Testis (tissue), 3 donors: ENCODE results near the gene TCF23. TPM values are rescaled to one million over a fixed set of nuclear protein-coding genes. Genes with fewer than 3 reads are reported as not detected.

Experiments used
- DNase-seq: peaks from one replicate; pipeline ENCODE4 v3.0.0-alpha.2; 2019
- H3K27ac ChIP-seq, 2 donors: fragments of 200-600 bp; sonication (generic); one replicate each; pipeline ENCODE4 v1.5.1; 2019
- H3K27me3 ChIP-seq: fragments of 200-600 bp; sonication (generic); one replicate; pipeline ENCODE4 v1.5.1; 2019
- H3K36me3 ChIP-seq: fragments of 200-600 bp; sonication (generic); one replicate; pipeline ENCODE4 v1.5.1; 2017; ENCODE audit warnings: low read depth; ENCODE audit errors: missing control alignments
- H3K4me1 ChIP-seq: fragments of 200-600 bp; sonication (generic); one replicate; pipeline ENCODE4 v1.5.1; 2019
- H3K4me3 ChIP-seq, 2 donors: fragments of 200-600 bp; sonication (generic); one replicate each; pipeline ENCODE4 v1.5.1; 2017 to 2019
- H3K9me3 ChIP-seq: fragments of 200-600 bp; sonication (generic); one replicate; pipeline ENCODE4 v1.5.1; 2017
- POLR2A ChIP-seq: fragments of 450-650 bp; IDR thresholded peaks from one replicate; pipeline ENCODE4 v1.6.1; 2017; ENCODE audit warnings: antibody characterized with exemption, mild to moderate bottlenecking, moderate library complexity
- WGBS, 2 donors: methylation state at CpG; one replicate each; pipeline ENCODE4 v1.1.5; 2018; 5-methylcytosine and 5-hydroxymethylcytosine counted together
- intact Hi-C: fragments of 100-400 bp; cut with DNase I; formaldehyde crosslinking; loops from one replicate; pipeline ENCODE4 v1.15.1; 2023; ENCODE audit warnings: low total_unique reads
- polyA plus RNA-seq: library from polyadenylated mRNA; stranded (reverse); fragments of 350-450 nt; fragmentation: Illumina TruSeq; extraction: RNeasy Lipid Tissue Mini Kit (QIAGEN cat#74804); gene quantifications from one replicate; pipeline ENCODE4 v1.2.3, GENCODE V29; 2014; ENCODE audit warnings: low read depth, low replicate concordance; ENCODE audit not compliant: insufficient read depth
- total RNA-seq, 2 donors: library from RNA; depleted of rRNA; stranded (reverse); fragments of >200 nt; gene quantifications; one replicate each; pipeline ENCODE4 v1.2.3, GENCODE V29; 2016
- TF ChIP-seq, protein P1 (sequence below), 3 experiments: fragments of 450-650 bp in 2 of 3; fragments of 200-600 bp in 1 of 3; sonication (generic) in 1 of 3; IDR thresholded peaks; one replicate each; pipeline ENCODE4 v1.5.1; 2016 to 2019; ENCODE audit warnings: antibody characterized with exemption in 3 of 3, mild to moderate bottlenecking in 2 of 3, moderate library complexity in 1 of 3

Gene TCF23
- total and polyA plus RNA-seq, 3 donors from 2014 or later: 5.5 to 6.7 (median 6.6) TPM

DNA sequence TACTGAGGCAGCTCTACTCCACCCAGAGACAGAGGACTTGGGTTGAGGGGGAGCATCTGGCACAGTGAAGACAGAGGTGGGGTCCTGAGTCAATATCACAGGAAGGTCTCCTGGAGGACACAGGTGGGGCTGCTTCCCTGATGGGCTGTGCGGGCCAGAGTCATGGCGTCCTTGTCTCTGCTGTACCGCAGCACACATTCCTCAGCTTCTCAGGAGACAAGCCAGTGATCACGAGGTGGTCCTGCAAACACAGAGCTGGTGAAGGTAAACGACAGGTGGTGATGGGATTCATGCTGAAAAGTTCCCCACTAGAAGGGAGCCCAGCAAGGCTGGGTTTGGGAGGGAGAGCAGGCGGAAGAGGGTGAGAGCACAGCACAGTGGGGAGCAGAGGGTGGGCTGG, 9.7 kb downstream of the TCF23 start:
- intact Hi-C loops: no loop called here
- Histone ChIP-seq H3K36me3 (no peaks in the 10 kb centered on the region), H3K4me3 (no peak overlapping the region), H3K9me3 (no peaks in the 10 kb centered on the region), H3K4me1 (peaks cover 19% of the 10 kb centered on the region), H3K27ac (no peak overlapping the region), H3K27me3 (no peaks in the 10 kb centered on the region)
- DNase-seq: no peak
- no peak for TF ChIP-seq POLR2A
- TF ChIP-seq, protein P1, sequence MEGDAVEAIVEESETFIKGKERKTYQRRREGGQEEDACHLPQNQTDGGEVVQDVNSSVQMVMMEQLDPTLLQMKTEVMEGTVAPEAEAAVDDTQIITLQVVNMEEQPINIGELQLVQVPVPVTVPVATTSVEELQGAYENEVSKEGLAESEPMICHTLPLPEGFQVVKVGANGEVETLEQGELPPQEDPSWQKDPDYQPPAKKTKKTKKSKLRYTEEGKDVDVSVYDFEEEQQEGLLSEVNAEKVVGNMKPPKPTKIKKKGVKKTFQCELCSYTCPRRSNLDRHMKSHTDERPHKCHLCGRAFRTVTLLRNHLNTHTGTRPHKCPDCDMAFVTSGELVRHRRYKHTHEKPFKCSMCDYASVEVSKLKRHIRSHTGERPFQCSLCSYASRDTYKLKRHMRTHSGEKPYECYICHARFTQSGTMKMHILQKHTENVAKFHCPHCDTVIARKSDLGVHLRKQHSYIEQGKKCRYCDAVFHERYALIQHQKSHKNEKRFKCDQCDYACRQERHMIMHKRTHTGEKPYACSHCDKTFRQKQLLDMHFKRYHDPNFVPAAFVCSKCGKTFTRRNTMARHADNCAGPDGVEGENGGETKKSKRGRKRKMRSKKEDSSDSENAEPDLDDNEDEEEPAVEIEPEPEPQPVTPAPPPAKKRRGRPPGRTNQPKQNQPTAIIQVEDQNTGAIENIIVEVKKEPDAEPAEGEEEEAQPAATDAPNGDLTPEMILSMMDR (IDR thresholded peaks at IDR 0.05): no peak
- 84 to 86% methylated on average over 5 to 6 of the region's 6 CpGs for WGBS, 2 donors

DNA sequence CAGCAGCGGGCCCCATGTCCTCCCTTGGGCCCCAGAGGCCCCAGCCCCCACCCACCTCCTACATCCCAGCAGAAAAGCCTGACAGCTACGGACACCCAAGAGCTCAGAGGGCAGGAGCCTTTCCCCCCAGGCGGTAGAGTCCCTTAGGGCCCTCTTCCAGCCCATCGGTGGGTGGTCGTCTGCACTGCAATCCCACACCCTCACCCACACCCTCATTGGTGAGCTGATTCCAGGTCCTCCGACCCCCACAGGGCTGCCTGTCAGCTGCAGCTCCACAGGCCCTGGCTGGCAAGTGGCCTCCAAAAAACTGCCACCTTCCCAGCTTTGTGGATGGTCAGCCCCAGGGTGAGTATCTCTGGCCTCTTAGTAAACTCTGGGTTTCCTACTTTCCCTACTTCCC, 10.5 kb downstream of the TCF23 start:
- Histone ChIP-seq H3K27ac (no peak overlapping the region), H3K4me3 (no peak overlapping the region), H3K27me3 (no peaks in the 10 kb centered on the region), H3K4me1 (peaks cover 18% of the 10 kb centered on the region), H3K9me3 (no peaks in the 10 kb centered on the region), H3K36me3 (no peaks in the 10 kb centered on the region)
- 50 to 65% methylated on average over 2 to 6 of the region's 6 CpGs for WGBS, 2 donors
- TF ChIP-seq POLR2A: no peak
- TF ChIP-seq, protein P1 (IDR thresholded peaks at IDR 0.05): no peak
- DNase-seq: no peak
- intact Hi-C loops: no loop called here

DNA sequence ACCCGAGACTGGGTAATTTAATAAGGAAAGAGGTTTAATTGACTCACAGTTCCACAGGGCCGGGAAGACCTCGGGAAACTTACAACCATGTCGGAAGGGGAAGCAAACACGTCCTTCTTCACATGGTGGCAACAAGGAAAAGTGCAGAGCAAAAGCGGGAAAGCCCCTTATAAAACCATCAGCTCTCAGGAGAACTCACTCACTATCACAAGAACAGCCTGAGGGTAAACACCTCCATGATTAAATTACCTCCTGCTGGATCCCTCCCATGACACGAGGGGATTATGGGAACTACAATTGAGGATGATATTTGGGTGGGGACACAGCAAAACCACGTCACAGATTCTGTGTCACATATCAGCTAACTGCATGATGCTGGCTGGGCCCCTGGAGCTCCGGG, 11.4 kb downstream of the TCF23 start:
- Histone ChIP-seq H3K4me1 (peaks cover 9% of the 10 kb centered on the region), H3K27ac (no peak overlapping the region), H3K27me3 (no peaks in the 10 kb centered on the region), H3K36me3 (no peaks in the 10 kb centered on the region), H3K9me3 (no peaks in the 10 kb centered on the region), H3K4me3 (no peak overlapping the region)
- intact Hi-C loops: no loop called here
- 86 to 90% methylated on average over 9 of the region's 9 CpGs for WGBS, 2 donors
- DNase-seq: no peak
- no peak for TF ChIP-seq POLR2A
- TF ChIP-seq, protein P1 (IDR thresholded peaks at IDR 0.05): no peak

DNA sequence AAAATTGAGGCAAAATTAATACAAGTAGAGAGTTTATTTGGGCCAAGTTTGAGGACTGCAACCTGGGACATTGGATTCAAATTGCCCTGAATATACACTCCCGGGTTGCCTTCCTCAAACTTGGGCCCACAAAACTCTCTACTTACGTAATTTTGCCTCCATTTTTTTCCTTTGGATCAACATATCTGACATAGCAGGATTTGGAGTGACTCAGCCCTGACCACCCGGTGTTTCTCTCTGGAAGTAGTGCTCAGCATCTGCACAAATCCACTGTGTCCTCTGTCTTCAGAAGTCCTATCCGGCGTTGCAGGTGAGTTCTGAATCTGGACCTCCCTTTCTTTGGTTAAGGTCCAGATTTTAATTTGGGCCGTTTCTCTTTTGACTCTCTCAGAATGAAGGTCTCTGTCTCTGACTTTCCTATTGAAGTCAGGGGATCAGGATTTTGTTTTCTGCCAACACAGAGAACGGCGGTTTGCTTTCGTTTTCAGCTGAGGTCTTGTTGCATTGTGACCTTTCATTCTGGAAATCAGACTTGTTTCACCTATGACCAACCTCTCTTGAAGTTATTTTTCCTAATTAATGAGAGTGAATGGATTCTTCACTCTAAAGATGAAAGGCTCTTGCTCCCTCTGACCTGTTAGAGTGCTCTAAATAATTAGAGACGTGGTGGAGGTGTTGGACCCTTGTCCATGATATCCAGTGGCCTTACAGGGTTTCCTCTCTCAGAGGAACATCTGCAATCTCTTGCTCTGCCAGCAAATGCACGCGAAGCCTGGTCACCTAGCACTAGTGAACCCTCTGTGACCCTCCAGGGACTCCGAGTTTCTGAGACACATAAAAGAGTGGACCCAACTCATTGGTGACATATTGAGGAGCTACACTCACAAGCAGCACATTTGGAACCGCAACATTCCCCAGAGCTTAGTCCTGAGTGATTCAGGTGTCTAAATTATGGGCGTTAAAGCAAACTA, 13.6 kb downstream of the TCF23 start:
- no peak overlapping the region for H3K27ac ChIP-seq
- 77 to 81% methylated on average over 15 of the region's 15 CpGs for WGBS, 2 donors
- H3K36me3 ChIP-seq: no peaks in the 10 kb centered on the region
- H3K27me3 ChIP-seq: no peaks in the 10 kb centered on the region
- no peak overlapping the region for H3K4me3 ChIP-seq
- H3K4me1 ChIP-seq: peaks cover 6% of the 10 kb centered on the region
- intact Hi-C loops: no loop called here
- H3K9me3 ChIP-seq: no peaks in the 10 kb centered on the region
- no peak for TF ChIP-seq POLR2A
- TF ChIP-seq, protein P1 (IDR thresholded peaks at IDR 0.05): no peak
- DNase-seq: no peak
